Fibroblast of lung (primary cell): ENCODE data around the gene HNRNPF. TPM values are rescaled to one million over a fixed set of nuclear protein-coding genes. Genes with fewer than 3 reads are reported as not detected.
"Not testable (repeated sequence)": the region's sequence is repeated elsewhere in the genome, so short reads cannot be mapped to it uniquely, and the experiment has no call there.

ENCODE experiments used
- DNase-seq, 2 donors: peaks; one replicate each; pipeline versions ENCODE4 v3.0.0 to v3.0.0-alpha.2; 2010; ENCODE audit warnings: low read depth in 2 of 2
- H2AFZ ChIP-seq: 2 replicates; pipeline ENCODE4 v1.5.1; 2012; ENCODE audit warnings: low read length, control low read depth, inconsistent platforms
- H3K27ac ChIP-seq: 2 replicates; pipeline ENCODE4 v1.5.1; 2011; ENCODE audit warnings: low read length, control low read depth; ENCODE audit not compliant: insufficient read depth
- H3K27me3 ChIP-seq: 2 replicates; pipeline ENCODE4 v1.5.1; 2011; ENCODE audit warnings: mild to moderate bottlenecking, low read length; ENCODE audit not compliant: control insufficient read depth, insufficient read depth
- H3K36me3 ChIP-seq: 2 replicates; pipeline ENCODE4 v1.5.1; 2011; ENCODE audit warnings: low read length; ENCODE audit not compliant: control insufficient read depth, insufficient read depth
- H3K4me1 ChIP-seq: 2 replicates; pipeline ENCODE4 v1.5.1; 2011; ENCODE audit warnings: low read length; ENCODE audit not compliant: control insufficient read depth, insufficient read depth; ENCODE audit errors: extremely low read depth
- H3K4me2 ChIP-seq: 2 replicates; pipeline ENCODE4 v1.5.1; 2011; ENCODE audit warnings: low read length, control low read depth; ENCODE audit not compliant: insufficient read depth; ENCODE audit errors: extremely low read depth
- H3K4me3 ChIP-seq, 4 experiments: fragments of 200-600 bp in 1 of 4; sonication (generic) in 1 of 4; replicated peaks in 1 of 4; 2 replicates each; pipeline ENCODE4 v1.5.1; 2011 to 2016; ENCODE audit warnings: low read length in 4 of 4, low read depth in 3 of 4, mild to moderate bottlenecking in 3 of 4, control low read depth in 2 of 4, inconsistent platforms in 1 of 4, mixed read lengths in 1 of 4; ENCODE audit not compliant: insufficient read depth in 1 of 4; ENCODE audit errors: control extremely low read depth in 1 of 4
- H3K79me2 ChIP-seq: 2 replicates; pipeline ENCODE4 v1.5.1; 2012; ENCODE audit warnings: mild to moderate bottlenecking, low read length, inconsistent platforms; ENCODE audit not compliant: control insufficient read depth, insufficient read depth
- H3K9ac ChIP-seq: 2 replicates; pipeline ENCODE4 v1.5.1; 2011; ENCODE audit warnings: mild to moderate bottlenecking, low read length, control low read depth; ENCODE audit not compliant: insufficient read depth
- H3K9me3 ChIP-seq: 2 replicates; pipeline ENCODE4 v1.5.1; 2012; ENCODE audit warnings: low read depth, low read length; ENCODE audit not compliant: control insufficient read depth, insufficient read depth
- H4K20me1 ChIP-seq: 2 replicates; pipeline ENCODE4 v1.5.1; 2011; ENCODE audit warnings: low read length; ENCODE audit not compliant: control insufficient read depth, insufficient read depth; ENCODE audit errors: extremely low read depth
- CTCF ChIP-seq, 2 donors: IDR thresholded peaks in 1 of 2; conservative IDR thresholded peaks in 1 of 2; 1 replicate in 1 of 2; 2 replicates in 1 of 2; pipeline ENCODE4 v1.5.1; 2011 to 2012; ENCODE audit warnings: low read length in 2 of 2, control low read depth in 1 of 2, inconsistent platforms in 1 of 2, low read depth in 1 of 2, mild to moderate bottlenecking in 1 of 2
- EZH2 ChIP-seq: IDR thresholded peaks from 2 replicates; pipeline ENCODE4 v1.5.1; 2012; ENCODE audit warnings: low read length, control low read depth, mild to moderate bottlenecking; ENCODE audit errors: missing control alignments
- polyA plus RNA-seq, 2 donors: library from polyadenylated mRNA; depleted of rRNA in 1 of 2; stranded (reverse) in 1 of 2; unstranded in 1 of 2; fragments of >200 nt; gene quantifications; 2 replicates each; pipeline ENCODE4 v1.2.1, GENCODE V29; 2011 to 2012; ENCODE audit warnings: missing spikeins in 1 of 2
- total RNA-seq: library from RNA; depleted of rRNA; stranded (reverse); fragments of >200 nt; gene quantifications from 2 replicates; pipeline ENCODE4 v1.2.1, GENCODE V29; 2014

HNRNPF gene
- total and polyA plus RNA-seq, 2 donors (not counting 1 experiment from before 2014, with no cell fraction given): 203 to 217 TPM

GRCh38 chr10:43453266-43453831 is 44.4 kb upstream of the HNRNPF start:
- Histone ChIP-seq H3K4me2 (no peak overlapping the region), H3K79me2 (no peaks in the 10 kb centered on the region), H3K4me1 (peaks cover 6% of the 10 kb centered on the region), H2AFZ (no peak overlapping the region), H3K27me3 (no peaks in the 10 kb centered on the region), H3K9me3 (no peaks in the 10 kb centered on the region), H4K20me1 (no peaks in the 10 kb centered on the region), H3K36me3 (no peaks in the 10 kb centered on the region), H3K27ac (no peak overlapping the region), H3K9ac (no peak overlapping the region), H3K4me3 (no peak overlapping the region)
- no peak for DNase-seq
- no peak for TF ChIP-seq CTCF (conservative IDR thresholded peaks at IDR 0.05 in 1 of 2, IDR thresholded peaks at IDR 0.05 in 1 of 2; ENCODE audit: low read depth in 1 of 2, low read length in 2 of 2)

- Histone ChIP-seq H3K9ac (no peak overlapping the region), H3K79me2 (no peaks in the 10 kb centered on the region), H3K27ac (no peak overlapping the region), H3K4me3 (no peak overlapping the region), H4K20me1 (no peaks in the 10 kb centered on the region), H3K36me3 (no peaks in the 10 kb centered on the region), H3K27me3 (no peaks in the 10 kb centered on the region), H3K9me3 (no peaks in the 10 kb centered on the region), H2AFZ (no peak overlapping the region), H3K4me1 (peaks cover 6% of the 10 kb centered on the region), H3K4me2 (no peak overlapping the region)
- TF ChIP-seq CTCF (conservative IDR thresholded peaks at IDR 0.05 in 1 of 2, IDR thresholded peaks at IDR 0.05 in 1 of 2; ENCODE audit: low read depth in 1 of 2, low read length in 2 of 2) (no peak), EZH2 (no peak)
- no peak for DNase-seq
Measured at GRCh38 chr10:43452356-43452914, 43.4 kb upstream of the HNRNPF start.

- Histone ChIP-seq H4K20me1 (no peaks in the 10 kb centered on the region), H3K9ac (no peak overlapping the region), H3K9me3 (no peaks in the 10 kb centered on the region), H3K79me2 (no peaks in the 10 kb centered on the region), H3K4me3 (no peak overlapping the region), H3K27ac (no peak overlapping the region), H3K4me2 (no peak overlapping the region), H3K27me3 (no peaks in the 10 kb centered on the region), H3K36me3 (no peaks in the 10 kb centered on the region), H2AFZ (no peak overlapping the region), H3K4me1 (no peaks in the 10 kb centered on the region)
- no peak for DNase-seq
- no peak for TF ChIP-seq CTCF (conservative IDR thresholded peaks at IDR 0.05 in 1 of 2, IDR thresholded peaks at IDR 0.05 in 1 of 2; ENCODE audit: low read depth in 1 of 2, low read length in 2 of 2)
- TF ChIP-seq EZH2: no peak
Measured at GRCh38 chr10:43448742-43449141, 39.8 kb upstream of the HNRNPF start.

GRCh38 chr10:43446219-43447017 is 37.4 kb upstream of the HNRNPF start:
- H3K9ac ChIP-seq, H3K27me3 ChIP-seq, H3K4me1 ChIP-seq, H4K20me1 ChIP-seq, H3K9me3 ChIP-seq, H3K4me2 ChIP-seq, H3K4me3 ChIP-seq, H2AFZ ChIP-seq, DNase-seq, H3K79me2 ChIP-seq, H3K27ac ChIP-seq, H3K36me3 ChIP-seq: not testable (repeated sequence)
